Type B pancreatic cell (in vitro differentiated cells): ENCODE results near the gene MMP3. TPM values are rescaled to one million over a fixed set of nuclear protein-coding genes. Genes with fewer than 3 reads are reported as not detected.

Source experiments
- DNase-seq: peaks from one replicate; pipeline ENCODE4 v3.0.0; 2021; ENCODE audit warnings: mixed read lengths; ENCODE audit not compliant: unreplicated experiment; ENCODE audit errors: extremely low spot score
- H3K27ac Mint-ChIP-seq: 2 replicates; pipeline ENCODE4 v1.8.0; 2021; ENCODE audit warnings: mild to moderate bottlenecking, mixed read lengths
- H3K27me3 Mint-ChIP-seq: 2 replicates; pipeline ENCODE4 v1.8.0; 2021; ENCODE audit warnings: mixed read lengths
- H3K36me3 Mint-ChIP-seq: 2 replicates; pipeline ENCODE4 v1.8.0; 2021; ENCODE audit warnings: mixed read lengths
- H3K4me1 Mint-ChIP-seq: one replicate; pipeline ENCODE4 v1.8.0; 2021; ENCODE audit warnings: mixed read lengths; ENCODE audit not compliant: unreplicated experiment
- H3K4me3 Mint-ChIP-seq: 2 replicates; pipeline ENCODE4 v1.8.0; 2021; ENCODE audit warnings: mild to moderate bottlenecking, mixed read lengths
- H3K9me3 Mint-ChIP-seq: 2 replicates; pipeline ENCODE4 v1.8.0; 2021; ENCODE audit warnings: mixed read lengths
- long read RNA-seq: library from polyadenylated mRNA; unstranded; transcript quantifications from one replicate; pipeline ENCODE4 v2.0.0, GENCODE V29; 2020
- total RNA-seq: library from RNA; stranded (reverse); gene quantifications from 2 replicates; pipeline ENCODE4 v1.2.1, GENCODE V29; 2021; ENCODE audit warnings: low replicate concordance
- TF ChIP-seq, protein P1 (sequence below): fragments of 200-600 bp; sonication (generic); conservative IDR thresholded peaks from 2 replicates; pipeline ENCODE4 v1.5.0; 2021; ENCODE audit warnings: antibody characterized with exemption, mild to moderate bottlenecking

MMP3 gene
- total RNA-seq: not detected in 2 replicates
- long read RNA-seq: 0 reads

- TF ChIP-seq, protein P1, sequence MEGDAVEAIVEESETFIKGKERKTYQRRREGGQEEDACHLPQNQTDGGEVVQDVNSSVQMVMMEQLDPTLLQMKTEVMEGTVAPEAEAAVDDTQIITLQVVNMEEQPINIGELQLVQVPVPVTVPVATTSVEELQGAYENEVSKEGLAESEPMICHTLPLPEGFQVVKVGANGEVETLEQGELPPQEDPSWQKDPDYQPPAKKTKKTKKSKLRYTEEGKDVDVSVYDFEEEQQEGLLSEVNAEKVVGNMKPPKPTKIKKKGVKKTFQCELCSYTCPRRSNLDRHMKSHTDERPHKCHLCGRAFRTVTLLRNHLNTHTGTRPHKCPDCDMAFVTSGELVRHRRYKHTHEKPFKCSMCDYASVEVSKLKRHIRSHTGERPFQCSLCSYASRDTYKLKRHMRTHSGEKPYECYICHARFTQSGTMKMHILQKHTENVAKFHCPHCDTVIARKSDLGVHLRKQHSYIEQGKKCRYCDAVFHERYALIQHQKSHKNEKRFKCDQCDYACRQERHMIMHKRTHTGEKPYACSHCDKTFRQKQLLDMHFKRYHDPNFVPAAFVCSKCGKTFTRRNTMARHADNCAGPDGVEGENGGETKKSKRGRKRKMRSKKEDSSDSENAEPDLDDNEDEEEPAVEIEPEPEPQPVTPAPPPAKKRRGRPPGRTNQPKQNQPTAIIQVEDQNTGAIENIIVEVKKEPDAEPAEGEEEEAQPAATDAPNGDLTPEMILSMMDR: no peak
- no peak within 1 kb of the TSS for H3K27ac Mint-ChIP-seq
- peaks cover 4% of the 10 kb centered on the region for H3K27me3 Mint-ChIP-seq
- no peak within 1 kb of the TSS for H3K4me3 Mint-ChIP-seq
- H3K4me1 Mint-ChIP-seq: no peaks in the 10 kb centered on the region
- H3K9me3 Mint-ChIP-seq: no peaks in the 10 kb centered on the region
- no peak for DNase-seq
- H3K36me3 Mint-ChIP-seq: no peaks in the 10 kb centered on the region
Measured at GRCh38 chr11:102843489-102843888, at the start of gene MMP3. TSS of gene MMP3 (minus strand) at chr11:102843609. CDS start at chr11:102843546, 63 bp downstream.

DNA sequence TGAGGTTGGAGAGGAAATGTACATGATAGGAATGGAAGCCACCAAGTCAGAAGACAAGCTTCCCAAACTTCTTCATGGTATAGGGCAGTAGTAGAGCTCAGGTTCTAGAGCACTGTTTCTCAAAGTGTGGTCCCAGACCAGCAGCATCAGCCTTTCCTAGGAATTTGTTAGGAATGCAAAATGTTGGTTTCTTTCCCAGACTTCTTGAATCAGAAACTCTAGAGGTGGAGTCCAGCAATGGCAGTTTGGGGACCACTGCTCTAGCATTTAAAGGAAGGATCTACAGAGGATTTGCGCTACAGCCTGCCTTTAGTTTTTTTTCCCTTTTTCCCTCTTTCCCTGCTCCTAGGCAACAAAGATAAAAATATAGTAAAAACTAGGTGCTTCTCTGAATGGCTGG, 48.3 kb upstream of the MMP3 start:
- peaks cover 9% of the 10 kb centered on the region for H3K27me3 Mint-ChIP-seq
- peaks cover 5% of the 10 kb centered on the region for H3K9me3 Mint-ChIP-seq

DNA sequence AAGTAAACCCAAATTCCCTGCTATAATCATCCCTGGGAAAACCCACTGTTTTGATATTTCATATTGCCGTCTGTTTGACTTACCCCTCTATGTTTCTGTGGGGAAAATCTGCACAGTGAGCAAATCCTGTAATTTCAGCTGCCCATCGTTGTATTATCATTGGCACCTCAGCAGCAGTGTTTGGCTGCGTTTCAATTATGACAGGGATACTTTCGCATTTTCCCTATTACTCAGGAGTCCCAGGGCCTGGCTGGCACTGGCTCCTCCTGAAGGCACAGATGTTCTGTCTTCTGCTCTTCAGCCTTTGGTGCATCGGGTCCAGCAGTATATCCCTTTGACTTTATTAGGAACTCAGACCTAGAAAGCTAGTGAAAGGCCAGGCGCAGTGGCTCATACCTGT, 43.6 kb upstream of the MMP3 start:
- TF ChIP-seq, protein P1: no peak
- Mint-ChIP-seq H3K36me3 (no peaks in the 10 kb centered on the region), H3K27me3 (peaks cover 9% of the 10 kb centered on the region), H3K4me1 (no peaks in the 10 kb centered on the region), H3K27ac (no peak overlapping the region), H3K9me3 (no peaks in the 10 kb centered on the region), H3K4me3 (no peak overlapping the region)
- no peak for DNase-seq

More for the DNA sequence above, 48.3 kb upstream of the MMP3 start:
- H3K4me1 Mint-ChIP-seq: no peaks in the 10 kb centered on the region
- TF ChIP-seq, protein P1: no peak
- H3K27ac Mint-ChIP-seq: no peak overlapping the region
- no peak overlapping the region for H3K4me3 Mint-ChIP-seq
- H3K36me3 Mint-ChIP-seq: no peaks in the 10 kb centered on the region
- no peak for DNase-seq

DNA sequence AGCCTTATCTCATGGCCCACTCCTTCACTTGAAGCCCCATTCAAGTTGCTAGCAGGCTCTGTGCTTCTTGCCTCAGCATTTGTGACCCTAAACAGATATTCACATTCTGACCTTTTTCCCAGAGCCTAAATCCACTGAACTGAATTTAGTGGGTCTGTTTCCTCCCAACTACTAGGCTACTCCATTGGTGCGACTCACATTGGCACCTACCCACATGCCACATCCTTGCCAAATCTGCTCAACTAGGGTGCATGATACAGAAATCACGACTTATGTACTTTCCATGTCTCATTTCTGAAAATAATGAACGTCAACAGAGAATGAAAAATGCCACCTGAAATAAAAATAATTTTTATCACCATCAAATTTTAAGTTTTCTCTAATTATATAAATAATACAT, 39.7 kb upstream of the MMP3 start:
- Mint-ChIP-seq H3K36me3 (no peaks in the 10 kb centered on the region), H3K27me3 (no peaks in the 10 kb centered on the region), H3K9me3 (no peaks in the 10 kb centered on the region), H3K4me1 (no peaks in the 10 kb centered on the region), H3K27ac (no peak overlapping the region), H3K4me3 (no peak overlapping the region)
- DNase-seq: no peak
- TF ChIP-seq, protein P1: no peak

DNA sequence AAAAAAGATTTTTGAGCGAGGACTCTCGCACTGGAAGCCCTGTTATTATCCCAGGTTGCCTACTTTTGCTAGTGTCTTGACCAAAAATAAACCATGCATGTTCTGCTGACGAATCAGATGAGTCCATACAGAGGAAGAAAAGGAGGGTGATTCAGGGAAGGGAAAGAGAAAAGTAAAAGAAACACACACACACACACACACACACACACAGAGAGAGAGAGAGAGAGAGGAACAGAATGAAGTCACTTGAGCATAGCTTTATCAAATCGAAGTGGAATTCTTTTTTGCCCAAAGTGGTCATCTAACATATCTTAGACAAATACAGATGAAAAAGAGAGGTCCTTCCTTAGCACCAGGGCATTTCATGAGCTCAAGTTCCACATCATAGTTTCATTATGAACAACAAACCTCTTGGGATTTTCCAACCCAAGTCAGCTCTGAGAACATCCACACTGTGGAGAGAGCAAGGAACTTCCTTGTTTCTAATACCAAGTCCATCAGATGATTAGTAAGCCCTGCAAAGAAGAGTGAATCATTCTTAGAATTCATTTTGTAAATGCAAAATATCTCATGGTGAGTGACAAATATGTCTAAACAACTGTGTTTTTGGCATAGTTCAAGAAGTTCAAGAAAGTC, 39.1 kb upstream of the MMP3 start:
- no peak overlapping the region for H3K4me3 Mint-ChIP-seq
- no peaks in the 10 kb centered on the region for H3K36me3 Mint-ChIP-seq
- no peaks in the 10 kb centered on the region for H3K27me3 Mint-ChIP-seq
- no peaks in the 10 kb centered on the region for H3K9me3 Mint-ChIP-seq
- TF ChIP-seq, protein P1: no peak
- no peak overlapping the region for H3K27ac Mint-ChIP-seq
- no peaks in the 10 kb centered on the region for H3K4me1 Mint-ChIP-seq
- DNase-seq: no peak
